Type B pancreatic cell (in vitro differentiated cells): Measurements from ENCODE around the gene MEIS3. TPM values are rescaled to one million over a fixed set of nuclear protein-coding genes. Genes with fewer than 3 reads are reported as not detected.
A peak's percentile ranks its signal among the peaks of the same experiment; 100 is the strongest.
"Not testable (repeated sequence)": the region's sequence is repeated elsewhere in the genome, so short reads cannot be mapped to it uniquely, and the experiment has no call there.

ENCODE experiments used
- DNase-seq: peaks from one replicate; pipeline ENCODE4 v3.0.0; 2021; ENCODE audit warnings: mixed read lengths; ENCODE audit not compliant: unreplicated experiment; ENCODE audit errors: extremely low spot score
- H3K27ac Mint-ChIP-seq: 2 replicates; pipeline ENCODE4 v1.8.0; 2021; ENCODE audit warnings: mild to moderate bottlenecking, mixed read lengths
- H3K27me3 Mint-ChIP-seq: 2 replicates; pipeline ENCODE4 v1.8.0; 2021; ENCODE audit warnings: mixed read lengths
- H3K36me3 Mint-ChIP-seq: 2 replicates; pipeline ENCODE4 v1.8.0; 2021; ENCODE audit warnings: mixed read lengths
- H3K4me1 Mint-ChIP-seq: one replicate; pipeline ENCODE4 v1.8.0; 2021; ENCODE audit warnings: mixed read lengths; ENCODE audit not compliant: unreplicated experiment
- H3K4me3 Mint-ChIP-seq: 2 replicates; pipeline ENCODE4 v1.8.0; 2021; ENCODE audit warnings: mild to moderate bottlenecking, mixed read lengths
- H3K9me3 Mint-ChIP-seq: 2 replicates; pipeline ENCODE4 v1.8.0; 2021; ENCODE audit warnings: mixed read lengths
- CTCF ChIP-seq: fragments of 200-600 bp; sonication (generic); conservative IDR thresholded peaks from 2 replicates; pipeline ENCODE4 v1.5.0; 2021; ENCODE audit warnings: antibody characterized with exemption, mild to moderate bottlenecking
- total RNA-seq: library from RNA; stranded (reverse); gene quantifications from 2 replicates; pipeline ENCODE4 v1.2.1, GENCODE V29; 2021; ENCODE audit warnings: low replicate concordance

The MEIS3 gene
- total RNA-seq, 1 donor from 2014 or later = 43.2 TPM

- no peak overlapping the region for H3K27ac Mint-ChIP-seq
- H3K27me3 Mint-ChIP-seq = no peaks in the 10 kb centered on the region
- no peak overlapping the region for H3K4me3 Mint-ChIP-seq
- DNase-seq = no peak
- no peaks in the 10 kb centered on the region for H3K9me3 Mint-ChIP-seq
- no peaks in the 10 kb centered on the region for H3K4me1 Mint-ChIP-seq
- TF ChIP-seq CTCF = no peak
- peaks cover 7% of the 10 kb centered on the region for H3K36me3 Mint-ChIP-seq
Observed at GRCh38 chr19:47373246-47374240, 45.8 kb downstream of the MEIS3 start.

- H3K4me3 Mint-ChIP-seq = no peak overlapping the region
- H3K27ac Mint-ChIP-seq = no peak overlapping the region
- DNase-seq = no peak
- TF ChIP-seq CTCF = no peak
- H3K4me1 Mint-ChIP-seq = no peaks in the 10 kb centered on the region
- no peaks in the 10 kb centered on the region for H3K27me3 Mint-ChIP-seq
- peaks cover 7% of the 10 kb centered on the region for H3K36me3 Mint-ChIP-seq
- H3K9me3 Mint-ChIP-seq = no peaks in the 10 kb centered on the region
Observed at GRCh38 chr19:47372603-47373002, 46.7 kb downstream of the MEIS3 start.

- H3K9me3 Mint-ChIP-seq = no peaks in the 10 kb centered on the region
- H3K4me1 Mint-ChIP-seq = no peaks in the 10 kb centered on the region
- TF ChIP-seq CTCF = no peak
- H3K27ac Mint-ChIP-seq = no peak overlapping the region
- peaks cover 10% of the 10 kb centered on the region for H3K36me3 Mint-ChIP-seq
- no peak overlapping the region for H3K4me3 Mint-ChIP-seq
- H3K27me3 Mint-ChIP-seq = no peaks in the 10 kb centered on the region
- DNase-seq = no peak
Observed at GRCh38 chr19:47371261-47371660, 48.1 kb downstream of the MEIS3 start.

GRCh38 chr19:47370045-47370611 is 49.2 kb downstream of the MEIS3 start:
- H3K4me3 Mint-ChIP-seq = no peak overlapping the region
- H3K36me3 Mint-ChIP-seq = peaks cover 10% of the 10 kb centered on the region
- peak overlapping the region; percentile 88 for H3K27ac Mint-ChIP-seq

GRCh38 chr19:47365455-47365854 is 53.9 kb downstream of the MEIS3 start:
- not testable (repeated sequence) for H3K9me3 Mint-ChIP-seq, H3K27me3 Mint-ChIP-seq, H3K27ac Mint-ChIP-seq, H3K4me3 Mint-ChIP-seq, DNase-seq, H3K4me1 Mint-ChIP-seq
- peaks cover 15% of the 10 kb centered on the region for H3K36me3 Mint-ChIP-seq

More at GRCh38 chr19:47370045-47370611, 49.2 kb downstream of the MEIS3 start:
- Mint-ChIP-seq H3K27me3 (no peaks in the 10 kb centered on the region), H3K9me3 (no peaks in the 10 kb centered on the region), H3K4me1 (no peaks in the 10 kb centered on the region)
- DNase-seq = no peak
- no peak for TF ChIP-seq CTCF
